Caco-2 (cell line): Measurements from ENCODE around the gene FXYD5. TPM values are rescaled to one million over a fixed set of nuclear protein-coding genes. Genes with fewer than 3 reads are reported as not detected.
"Not testable (repeated sequence)": the region's sequence is repeated elsewhere in the genome, so short reads cannot be mapped to it uniquely, and the experiment has no call there.

Source experiments
- BruUV-seq: library from RNA; stranded (reverse); fragments of 400-500 nt; replicated peaks from 2 replicates; lab custom pipeline; 2021; lab: Mats Ljungman, UMichigan
- CTCF ChIA-PET: fragments of 300-600 bp; sonication (Branson Sonifier 250); formaldehyde crosslinking; loops from one replicate; lab custom pipeline; 2022; ENCODE audit warnings: antibody characterized with exemption; lab: Charles Lee
- POLR2A ChIA-PET: fragments of 300-600 bp; sonication (Branson Sonifier 250); formaldehyde crosslinking; loops from one replicate; lab custom pipeline; 2022; ENCODE audit warnings: antibody characterized with exemption; lab: Charles Lee
- DNase-seq, 2 experiments: peaks; one replicate each; pipeline versions ENCODE4 v3.0.0 to v3.0.0-alpha.2; 2020 to 2022
- H3K27me3 ChIP-seq: replicated peaks from 2 replicates; pipeline ENCODE4 v1.6.0; 2011; ENCODE audit warnings: low read length; ENCODE audit not compliant: control insufficient read depth, insufficient read depth
- H3K36me3 ChIP-seq: 2 replicates; pipeline ENCODE4 v1.5.1; 2011; ENCODE audit warnings: low read length; ENCODE audit not compliant: control insufficient read depth, insufficient read depth
- H3K4me1 ChIP-seq: fragments of 250-450 bp; sonication (Bioruptor Pico); 2 replicates; pipeline ENCODE4 v1.5.1; 2020; ENCODE audit warnings: mild to moderate bottlenecking
- H3K4me3 ChIP-seq: 2 replicates; pipeline ENCODE4 v1.5.1; 2011; ENCODE audit warnings: low read depth, mild to moderate bottlenecking, control low read depth, low read length
- H3K9me3 ChIP-seq: fragments of 250-450 bp; sonication (Bioruptor Pico); 2 replicates; pipeline ENCODE4 v1.5.1; 2020; ENCODE audit warnings: mild to moderate bottlenecking, moderate library complexity
- H3K27ac Mint-ChIP-seq: one replicate; pipeline ENCODE4 v1.8.0; 2022; ENCODE audit warnings: mixed read lengths; ENCODE audit not compliant: unreplicated experiment
- H3K27me3 Mint-ChIP-seq: one replicate; pipeline ENCODE4 v1.8.0; 2022; ENCODE audit warnings: mixed read lengths; ENCODE audit not compliant: insufficient read depth, unreplicated experiment
- H3K36me3 Mint-ChIP-seq: one replicate; pipeline ENCODE4 v1.8.0; 2022; ENCODE audit warnings: mild to moderate bottlenecking, mixed read lengths; ENCODE audit not compliant: insufficient read depth, unreplicated experiment
- H3K4me1 Mint-ChIP-seq: one replicate; pipeline ENCODE4 v1.8.0; 2022; ENCODE audit warnings: low read depth, mixed read lengths; ENCODE audit not compliant: unreplicated experiment
- H3K4me3 Mint-ChIP-seq: one replicate; pipeline ENCODE4 v1.8.0; 2022; ENCODE audit warnings: mild to moderate bottlenecking, moderate library complexity, mixed read lengths; ENCODE audit not compliant: unreplicated experiment
- H3K9me3 Mint-ChIP-seq: one replicate; pipeline ENCODE4 v1.8.0; 2022; ENCODE audit warnings: mixed read lengths; ENCODE audit not compliant: unreplicated experiment
- CTCF ChIP-seq, 2 experiments: fragments of 200-600 bp in 1 of 2; IDR thresholded peaks; 1 replicate in 1 of 2; 2 replicates in 1 of 2; pipeline versions ENCODE4 v1.5.1 to v1.8.0; 2011 to 2022; ENCODE audit warnings: antibody characterized with exemption in 1 of 2, control low read depth in 1 of 2, inconsistent platforms in 1 of 2, low read depth in 1 of 2, low read length in 1 of 2, mild to moderate bottlenecking in 1 of 2, moderate library complexity in 1 of 2; ENCODE audit not compliant: insufficient read depth in 1 of 2, severe bottlenecking in 1 of 2, unreplicated experiment in 1 of 2
- intact Hi-C: fragments of 100-400 bp; cut with micrococcal nuclease; formaldehyde crosslinking; loops from one replicate; pipeline ENCODE4 v1.10.0; 2022; ENCODE audit not compliant: unreplicated experiment
- total RNA-seq: library from RNA; stranded (reverse); gene quantifications from 2 replicates; pipeline ENCODE4 v1.2.3, GENCODE V29; 2022

Gene FXYD5
- total RNA-seq, 1 experiment from 2014 or later, result 20.4 TPM

GRCh38 chr19:35151273-35152065 lies 3.1 kb upstream of the FXYD5 start:
- TF ChIP-seq CTCF (IDR thresholded peaks at IDR 0.05; ENCODE audit: insufficient read depth in 1 of 2, low read depth in 1 of 2, low read length in 1 of 2, severe bottlenecking in 1 of 2, unreplicated experiment in 1 of 2), result no peak
- Mint-ChIP-seq H3K4me3 (no peak overlapping the region), H3K9me3 (no peaks in the 10 kb centered on the region), H3K27me3 (peaks cover 20% of the 10 kb centered on the region), H3K27ac (no peak overlapping the region), H3K4me1 (peaks cover 13% of the 10 kb centered on the region), H3K36me3 (peaks cover 7% of the 10 kb centered on the region)
- H3K36me3 ChIP-seq, result no peaks in the 10 kb centered on the region
- H3K27me3 ChIP-seq, result no peaks in the 10 kb centered on the region
- DNase-seq, result no peak
- peaks cover 11% of the 10 kb centered on the region; the same call in 1 of the 2 replicates for H3K4me1 ChIP-seq
- intact Hi-C loops, result no loop called here
- ChIA-PET POLR2A (no interaction called here), CTCF (no interaction called here)
- H3K4me3 ChIP-seq, result no peak overlapping the region
- no peaks in the 10 kb centered on the region for H3K9me3 ChIP-seq
- BruUV-seq, result no TSS peak

- POLR2A ChIA-PET, result not testable (repeated sequence)
Measured at GRCh38 chr19:35153129-35153522, 1.4 kb upstream of the FXYD5 start.

GRCh38 chr19:35153701-35154524 lies 622 bp upstream of the FXYD5 start:
- peak; percentile 70 to 78 for TF ChIP-seq CTCF (IDR thresholded peaks at IDR 0.05; ENCODE audit: insufficient read depth in 1 of 2, low read depth in 1 of 2, low read length in 1 of 2, severe bottlenecking in 1 of 2, unreplicated experiment in 1 of 2)
- Histone ChIP-seq H3K27me3 (no peaks in the 10 kb centered on the region), H3K4me3 (peak overlapping the region; percentile 66), H3K36me3 (no peaks in the 10 kb centered on the region), H3K9me3 (no peaks in the 10 kb centered on the region), H3K4me1 (peaks cover 11% of the 10 kb centered on the region; the same call in 1 of the 2 replicates)
- ChIA-PET POLR2A (interaction anchor here (0.5 kb wide), 1 partner anchor 114 kb away, joined by 4 read pairs; no protein-coding TSS in a partner anchor), CTCF (interaction anchor here (0.6 to 1.8 kb wide), 10 partner anchors 10 to 301 kb away, joined by 3 to 10 read pairs (median 4); no protein-coding TSS in a partner anchor)
- Mint-ChIP-seq H3K4me1 (peaks cover 13% of the 10 kb centered on the region), H3K4me3 (peak overlapping the region; percentile 96), H3K9me3 (no peaks in the 10 kb centered on the region), H3K27ac (no peak overlapping the region), H3K36me3 (peaks cover 7% of the 10 kb centered on the region), H3K27me3 (peaks cover 21% of the 10 kb centered on the region)
- intact Hi-C loops, result no loop called here
- DNase-seq, result peak; percentile 65 to 72
- BruUV-seq, result no TSS peak

More at GRCh38 chr19:35153129-35153522, 1.4 kb upstream of the FXYD5 start:
- peaks cover 11% of the 10 kb centered on the region; the same call in 1 of the 2 replicates for H3K4me1 ChIP-seq
- H3K9me3 Mint-ChIP-seq, H3K4me3 ChIP-seq, DNase-seq, BruUV-seq, H3K27ac Mint-ChIP-seq, H3K36me3 Mint-ChIP-seq, intact Hi-C loops, H3K9me3 ChIP-seq, H3K36me3 ChIP-seq, H3K27me3 ChIP-seq: not testable (repeated sequence)
- H3K4me1 Mint-ChIP-seq, result peaks cover 13% of the 10 kb centered on the region
- CTCF ChIA-PET, result interaction anchor here (0.6 to 1.8 kb wide), 4 partner anchors 9 to 127 kb away, joined by 3 to 10 read pairs (median 4); no protein-coding TSS in a partner anchor
- peaks cover 21% of the 10 kb centered on the region for H3K27me3 Mint-ChIP-seq
- H3K4me3 Mint-ChIP-seq, result peak overlapping the region; percentile 49
